GM12878 (cell line): ENCODE measurements around the gene PNPLA3. TPM values are rescaled to one million over a fixed set of nuclear protein-coding genes. Genes with fewer than 3 reads are reported as not detected.

Experiments
- ATAC-seq: fragments of 200-7000 bp; cut with Tn5 transposase; 3 replicates; pipeline ENCODE4 v1.9.1; 2020; ENCODE audit warnings: mild to moderate bottlenecking, moderate library complexity
- BruUV-seq: library from RNA; stranded (reverse); fragments of 400-500 nt; replicated peaks from 2 replicates; lab custom pipeline; 2021; lab: Mats Ljungman, UMichigan
- CTCF ChIA-PET: fragments of 300-600 bp; sonication (Branson Sonifier 250); formaldehyde crosslinking; extraction: SDS; loops from one replicate; lab custom pipeline; 2021; ENCODE audit warnings: inconsistent platforms; lab: Yijun Ruan, JAX
- POLR2A ChIA-PET: fragments of 350-600 bp; formaldehyde crosslinking; extraction: SDS; loops from one replicate; lab custom pipeline; 2021; ENCODE audit warnings: inconsistent platforms; lab: Charles Lee
- RAD21 ChIA-PET: fragments of 300-600 bp; sonication (Branson Sonifier 250); formaldehyde crosslinking; loops from one replicate; lab custom pipeline; 2023; ENCODE audit warnings: antibody characterized with exemption; ENCODE audit not compliant: unreplicated experiment; lab: Charles Lee
- SMC1A ChIA-PET: fragments of 300-600 bp; sonication (Branson Sonifier 250); formaldehyde crosslinking; loops from one replicate; lab custom pipeline; 2023; ENCODE audit not compliant: unreplicated experiment, uncharacterized antibody; lab: Charles Lee
- DNase-seq: peaks from one replicate; pipeline ENCODE4 v3.0.0-alpha.2; 2011; ENCODE audit warnings: low read depth, low spot score
- FAIRE-seq: peaks from 3 replicates; lab custom pipeline; 2011; peaks lifted over from hg19 to GRCh38; lab: Jason Lieb, UNC
- H2AFZ ChIP-seq: 2 replicates; pipeline ENCODE4 v1.6.0; 2011; ENCODE audit warnings: low read depth, low read length, control low read depth; ENCODE audit not compliant: control insufficient read depth
- H3K27ac ChIP-seq: 2 replicates; pipeline ENCODE4 v1.5.1; 2011; ENCODE audit warnings: control low read depth; ENCODE audit not compliant: control insufficient read depth, insufficient read depth
- H3K27me3 ChIP-seq, 2 experiments: replicated peaks in 1 of 2; 2 replicates each; pipeline versions ENCODE4 v1.6.0 to v1.6.1; 2011; ENCODE audit warnings: low read length in 1 of 2; ENCODE audit not compliant: control insufficient read depth in 2 of 2, insufficient read depth in 2 of 2
- H3K36me3 ChIP-seq, 2 experiments: 2 replicates each; pipeline ENCODE4 v1.5.1; 2011; ENCODE audit warnings: low read length in 1 of 2; ENCODE audit not compliant: control insufficient read depth in 2 of 2, insufficient read depth in 2 of 2
- H3K4me1 ChIP-seq: 2 replicates; pipeline ENCODE4 v1.6.1; 2011; ENCODE audit warnings: mild to moderate bottlenecking, low read length, moderate library complexity, mixed read lengths; ENCODE audit not compliant: control insufficient read depth, insufficient read depth
- H3K4me2 ChIP-seq: 2 replicates; pipeline ENCODE4 v1.6.0; 2011; ENCODE audit warnings: control low read depth; ENCODE audit not compliant: control insufficient read depth, insufficient read depth
- H3K4me3 ChIP-seq: fragments of 200-600 bp; sonication (generic); 2 replicates; pipeline ENCODE4 v1.5.1; 2016
- H3K79me2 ChIP-seq: 2 replicates; pipeline ENCODE4 v1.6.0; 2011; ENCODE audit warnings: low read length; ENCODE audit not compliant: control insufficient read depth, insufficient read depth
- H3K9ac ChIP-seq: 2 replicates; pipeline ENCODE4 v1.8.0; 2011; ENCODE audit warnings: low read length, control low read depth, mixed read lengths; ENCODE audit not compliant: control insufficient read depth, insufficient read depth
- H3K9me3 ChIP-seq: replicated peaks from 3 replicates; pipeline ENCODE4 v1.5.1; 2011; ENCODE audit warnings: mild to moderate bottlenecking, low read length; ENCODE audit not compliant: control insufficient read depth, insufficient read depth
- H4K20me1 ChIP-seq: 2 replicates; pipeline ENCODE4 v1.6.0; 2011; ENCODE audit not compliant: control insufficient read depth, insufficient read depth
- CBX5 ChIP-seq: sonication (generic); IDR thresholded peaks from 2 replicates; pipeline ENCODE4 v1.6.1; 2016; ENCODE audit warnings: low read depth, moderate library complexity, mild to moderate bottlenecking, inconsistent platforms
- EED ChIP-seq: sonication (generic); IDR thresholded peaks from 2 replicates; pipeline ENCODE4 v1.6.1; 2016; ENCODE audit warnings: antibody characterized with exemption, low read depth
- EGR1 ChIP-seq, 2 experiments: IDR thresholded peaks; 1 replicate in 1 of 2; 2 replicates in 1 of 2; pipeline ENCODE4 v1.6.1; 2011 to 2012; ENCODE audit warnings: low read depth in 2 of 2, low read length in 2 of 2, borderline replicate concordance in 1 of 2, mild to moderate bottlenecking in 1 of 2, moderate library complexity in 1 of 2
- ESRRA ChIP-seq: IDR thresholded peaks from 2 replicates; pipeline ENCODE4 v1.6.1; 2012; ENCODE audit warnings: mild to moderate bottlenecking, low read length, improper control_type of control experiment
- FOXM1 ChIP-seq: IDR thresholded peaks from 2 replicates; pipeline ENCODE4 v1.6.1; 2012; ENCODE audit warnings: low read depth, mild to moderate bottlenecking, inconsistent platforms, low read length, moderate library complexity
- MEF2B ChIP-seq: fragments of 450-650 bp; IDR thresholded peaks from 2 replicates; pipeline ENCODE4 v1.6.1; 2018; ENCODE audit warnings: mild to moderate bottlenecking, moderate library complexity; ENCODE audit not compliant: partially characterized antibody, poor library complexity, severe bottlenecking
- PAX8 ChIP-seq: fragments of 450-650 bp; IDR thresholded peaks from 2 replicates; pipeline ENCODE4 v1.6.1; 2017; ENCODE audit warnings: mild to moderate bottlenecking, moderate library complexity
- POLR2AphosphoS2 ChIP-seq: IDR thresholded peaks from 2 replicates; pipeline ENCODE4 v1.6.1; 2011; ENCODE audit warnings: low read depth, mild to moderate bottlenecking, low read length, improper control_type of control experiment, moderate library complexity
- SMAD1 ChIP-seq: fragments of 450-650 bp; IDR thresholded peaks from 2 replicates; pipeline ENCODE4 v1.6.1; 2018; ENCODE audit warnings: mild to moderate bottlenecking, low read depth; ENCODE audit not compliant: partially characterized antibody
- STAT3 ChIP-seq: IDR thresholded peaks from 2 replicates; pipeline ENCODE4 v1.6.1; 2011; ENCODE audit warnings: low read depth, low read length, improper control_type of control experiment
- SUZ12 ChIP-seq: fragments of 200-600 bp; sonication (generic); IDR thresholded peaks from one replicate; pipeline ENCODE4 v1.6.1; 2018; ENCODE audit warnings: antibody characterized with exemption, mild to moderate bottlenecking; ENCODE audit not compliant: unreplicated experiment
- USF2 ChIP-seq: IDR thresholded peaks from 2 replicates; pipeline ENCODE4 v1.6.1; 2011; ENCODE audit warnings: low read depth, low read length, improper control_type of control experiment, borderline replicate concordance
- ZBTB33 ChIP-seq: fragments of 450-650 bp; IDR thresholded peaks from 2 replicates; pipeline ENCODE4 v1.6.1; 2017; ENCODE audit warnings: mild to moderate bottlenecking
- ZNF24 ChIP-seq: fragments of 450-650 bp; IDR thresholded peaks from 2 replicates; pipeline ENCODE4 v1.6.1; 2017; ENCODE audit warnings: antibody characterized with exemption, mild to moderate bottlenecking
- ZNF274 ChIP-seq: IDR thresholded peaks from one replicate; pipeline ENCODE4 v1.8.0; 2011; ENCODE audit not compliant: insufficient read length, insufficient read depth
- WGBS: methylation state at CpG from one replicate; pipeline ENCODE4 v1.1.6; 2016; ENCODE audit warnings: low lambda C conversion rate; ENCODE audit not compliant: insufficient replicate concordance, insufficient coverage; ENCODE audit errors: missing lambda C conversion rate; 5-methylcytosine and 5-hydroxymethylcytosine counted together
- in situ Hi-C: fragments of 300-500 bp; cut with MboI; formaldehyde crosslinking; loops from 9 replicates; pipeline ENCODE4 v1.14.3; 2018; ENCODE audit warnings: mixed read lengths
- intact Hi-C: fragments of 100-400 bp; cut with micrococcal nuclease; formaldehyde crosslinking; loops from one replicate; pipeline ENCODE4 v1.14.2; 2022; ENCODE audit not compliant: unreplicated experiment
- polyA plus RNA-seq, 11 experiments: library from polyadenylated mRNA; depleted of rRNA in 4 of 11; unstranded in 6 of 11; stranded (reverse) in 5 of 11; fragments of >200 nt; fragmentation: Nextera tagmentation in 4 of 11; fragmentation: Illumina TruSeq in 1 of 11; extraction: Ambion mirVana in 4 of 11; extraction: Trizol in 1 of 11; gene quantifications; 1 replicate in 1 of 11; 2 replicates in 10 of 11; pipeline versions ENCODE4 v1.2.1 to v1.2.3, GENCODE V29; 2011 to 2016; ENCODE audit warnings: inconsistent platforms in 2 of 11, missing spikeins in 2 of 11, low read depth in 1 of 11
- total RNA-seq, 4 experiments: library from RNA; depleted of rRNA in 3 of 4; stranded (reverse); fragments of >200 nt in 3 of 4; fragmentation: Illumina TruSeq in 1 of 4; extraction: Trizol in 1 of 4; gene quantifications; 2 replicates each; pipeline versions ENCODE4 v1.2.1 to v1.2.3, GENCODE V29; 2013 to 2021

Gene PNPLA3
- total and polyA plus RNA-seq, 10 of the 15 experiments (the other 5 are each of a cell fraction or from before 2014, with no cell fraction given): 0.05 to 0.08 TPM; not detected in 8

- WGBS: 95% methylated on average over 19 of the region's 19 CpGs
- Histone ChIP-seq H3K4me2 (no peak overlapping the region), H3K4me1 (no peaks in the 10 kb centered on the region), H3K27ac (no peak overlapping the region), H3K4me3 (no peak overlapping the region), H3K9me3 (no peaks in the 10 kb centered on the region), H3K36me3 (peaks cover 26 to 29% of the 10 kb centered on the region in 2 experiments; a peak in 3 of 4 replicates), H3K79me2 (no peaks in the 10 kb centered on the region), H2AFZ (no peak overlapping the region), H3K27me3 (no peaks in the 10 kb centered on the region), H3K9ac (no peak overlapping the region), H4K20me1 (no peaks in the 10 kb centered on the region; the same call in 1 of the 2 replicates)
- TF ChIP-seq FOXM1: no peak
- no peak for TF ChIP-seq POLR2AphosphoS2
- no peak for TF ChIP-seq STAT3
- no peak for TF ChIP-seq ZNF24
- no peak for TF ChIP-seq ZNF274
- TF ChIP-seq ZBTB33: no peak
- TF ChIP-seq EED: no peak
- TF ChIP-seq SUZ12: no peak
- no peak for TF ChIP-seq EGR1 (IDR thresholded peaks at IDR 0.05; ENCODE audit: borderline replicate concordance in 1 of 2, low read depth in 2 of 2, low read length in 2 of 2)
- TF ChIP-seq SMAD1: no peak
- TF ChIP-seq USF2: no peak
- TF ChIP-seq CBX5: no peak
- no peak for TF ChIP-seq ESRRA
- TF ChIP-seq PAX8: no peak
- no peak for TF ChIP-seq MEF2B
- ChIA-PET RAD21 (no interaction called here), SMC1A (no interaction called here), CTCF (no interaction called here), POLR2A (no interaction called here)
- intact Hi-C loops (no loop called here), in situ Hi-C loops (no loop called here)
- no TSS peak for BruUV-seq
- no peak for DNase-seq
- ATAC-seq: no peak
- FAIRE-seq: no peak
Measured at GRCh38 chr22:43969021-43969878, 45.6 kb downstream of the PNPLA3 start.
